HEK293 (cell line): ENCODE measurements around the gene CARD6.

Experiments used
- CTCF ChIA-PET: fragments of 350-600 bp; formaldehyde crosslinking; extraction: SDS; loops from one replicate; lab custom pipeline; 2021; ENCODE audit warnings: antibody characterized with exemption; lab: Yijun Ruan, JAX
- POLR2A ChIA-PET: fragments of 300-600 bp; formaldehyde crosslinking; extraction: SDS; loops from one replicate; lab custom pipeline; 2020; ENCODE audit warnings: antibody characterized with exemption, inconsistent platforms; lab: Yijun Ruan, JAX
- H3K27ac ChIP-seq: fragments of 200-500 bp; sonication (Bioruptor generic); 2 replicates; pipeline ENCODE4 v1.5.1; 2014; ENCODE audit warnings: low read depth, low read length, control low read depth, inconsistent platforms; ENCODE audit errors: extremely low read depth
- H3K36me3 ChIP-seq, 2 experiments: fragments of 200-500 bp in 1 of 2; sonication (Bioruptor generic) in 1 of 2; 1 replicate in 1 of 2; 2 replicates in 1 of 2; pipeline ENCODE4 v1.5.1; 2014 to 2017; ENCODE audit warnings: inconsistent platforms in 2 of 2, low read length in 2 of 2; ENCODE audit not compliant: control insufficient read depth in 2 of 2, insufficient read depth in 1 of 2
- H3K4me1 ChIP-seq: fragments of 200-500 bp; sonication (Bioruptor generic); 2 replicates; pipeline ENCODE4 v1.5.1; 2014; ENCODE audit warnings: mild to moderate bottlenecking, low read length, inconsistent platforms; ENCODE audit not compliant: control insufficient read depth, insufficient read depth
- H3K4me3 ChIP-seq: 2 replicates; pipeline ENCODE4 v1.5.1; 2011; ENCODE audit warnings: low read depth, mild to moderate bottlenecking, control low read depth, low read length, moderate library complexity
- H3K9me3 ChIP-seq: fragments of 200-500 bp; sonication (Bioruptor generic); 2 replicates; pipeline ENCODE4 v1.5.1; 2014; ENCODE audit warnings: low read depth, low read length, inconsistent platforms; ENCODE audit not compliant: control insufficient read depth, insufficient read depth
- FEZF1 ChIP-seq: fragments of 450-650 bp; formaldehyde crosslinking; IDR thresholded peaks from 2 replicates; pipeline ENCODE4 v1.5.1; 2016; ENCODE audit warnings: missing biosample characterization, missing genetic modification characterization
- GLIS2 ChIP-seq: fragments of 450-650 bp; formaldehyde crosslinking; IDR thresholded peaks from 2 replicates; pipeline ENCODE4 v1.5.1; 2016; ENCODE audit warnings: missing biosample characterization, missing genetic modification characterization
- OSR2 ChIP-seq: fragments of 450-650 bp; formaldehyde crosslinking; IDR thresholded peaks from 2 replicates; pipeline ENCODE4 v1.5.1; 2016; ENCODE audit warnings: missing biosample characterization, missing genetic modification characterization
- PRDM1 ChIP-seq: fragments of 450-650 bp; formaldehyde crosslinking; IDR thresholded peaks from 2 replicates; pipeline ENCODE4; 2016; ENCODE audit warnings: missing biosample characterization, missing genetic modification characterization
- SCRT2 ChIP-seq: fragments of 450-650 bp; formaldehyde crosslinking; IDR thresholded peaks from 2 replicates; pipeline ENCODE4 v1.5.1; 2016; ENCODE audit warnings: missing biosample characterization, missing genetic modification characterization
- ZEB2 ChIP-seq: fragments of 450-650 bp; formaldehyde crosslinking; IDR thresholded peaks from 2 replicates; pipeline ENCODE4 v1.5.1; 2016; ENCODE audit warnings: missing biosample characterization, missing genetic modification characterization
- ZFHX2 ChIP-seq: fragments of 450-650 bp; formaldehyde crosslinking; conservative IDR thresholded peaks from 2 replicates; pipeline ENCODE4 v1.5.1; 2016; ENCODE audit warnings: missing biosample characterization, missing genetic modification characterization
- ZNF169 ChIP-seq: fragments of 450-650 bp; formaldehyde crosslinking; IDR thresholded peaks from 2 replicates; pipeline ENCODE4 v1.5.1; 2016; ENCODE audit warnings: missing biosample characterization, missing genetic modification characterization
- ZNF341 ChIP-seq: fragments of 450-650 bp; formaldehyde crosslinking; IDR thresholded peaks from 2 replicates; pipeline ENCODE4; 2016; ENCODE audit warnings: low read depth, missing biosample characterization, missing genetic modification characterization
- ZNF529 ChIP-seq: fragments of 450-650 bp; formaldehyde crosslinking; IDR thresholded peaks from 2 replicates; pipeline ENCODE4 v1.5.1; 2017; ENCODE audit warnings: missing genetic modification characterization, missing biosample characterization; ENCODE audit not compliant: insufficient replicate concordance
- ZNF596 ChIP-seq: fragments of 450-650 bp; IDR thresholded peaks from 2 replicates; pipeline ENCODE4 v1.5.0; 2018; ENCODE audit warnings: missing biosample characterization, mild to moderate bottlenecking, missing genetic modification characterization, moderate library complexity
- ZNF837 ChIP-seq: fragments of 450-650 bp; formaldehyde crosslinking; IDR thresholded peaks from 2 replicates; pipeline ENCODE4 v1.5.1; 2016; ENCODE audit warnings: missing biosample characterization, missing genetic modification characterization
- TF ChIP-seq, protein P1 (sequence below): fragments of 450-650 bp; formaldehyde crosslinking; IDR thresholded peaks from 2 replicates; pipeline ENCODE4 v1.5.1; 2017; ENCODE audit warnings: missing biosample characterization, missing genetic modification characterization
- TF ChIP-seq, protein P2 (sequence below): fragments of 450-650 bp; formaldehyde crosslinking; IDR thresholded peaks from 2 replicates; pipeline ENCODE4 v1.5.1; 2016; ENCODE audit warnings: missing biosample characterization, missing genetic modification characterization
- TF ChIP-seq, protein P3 (sequence below): fragments of 450-650 bp; formaldehyde crosslinking; IDR thresholded peaks from 2 replicates; pipeline ENCODE4 v1.5.1; 2016; ENCODE audit warnings: missing biosample characterization, missing genetic modification characterization

CARD6 gene

DNA sequence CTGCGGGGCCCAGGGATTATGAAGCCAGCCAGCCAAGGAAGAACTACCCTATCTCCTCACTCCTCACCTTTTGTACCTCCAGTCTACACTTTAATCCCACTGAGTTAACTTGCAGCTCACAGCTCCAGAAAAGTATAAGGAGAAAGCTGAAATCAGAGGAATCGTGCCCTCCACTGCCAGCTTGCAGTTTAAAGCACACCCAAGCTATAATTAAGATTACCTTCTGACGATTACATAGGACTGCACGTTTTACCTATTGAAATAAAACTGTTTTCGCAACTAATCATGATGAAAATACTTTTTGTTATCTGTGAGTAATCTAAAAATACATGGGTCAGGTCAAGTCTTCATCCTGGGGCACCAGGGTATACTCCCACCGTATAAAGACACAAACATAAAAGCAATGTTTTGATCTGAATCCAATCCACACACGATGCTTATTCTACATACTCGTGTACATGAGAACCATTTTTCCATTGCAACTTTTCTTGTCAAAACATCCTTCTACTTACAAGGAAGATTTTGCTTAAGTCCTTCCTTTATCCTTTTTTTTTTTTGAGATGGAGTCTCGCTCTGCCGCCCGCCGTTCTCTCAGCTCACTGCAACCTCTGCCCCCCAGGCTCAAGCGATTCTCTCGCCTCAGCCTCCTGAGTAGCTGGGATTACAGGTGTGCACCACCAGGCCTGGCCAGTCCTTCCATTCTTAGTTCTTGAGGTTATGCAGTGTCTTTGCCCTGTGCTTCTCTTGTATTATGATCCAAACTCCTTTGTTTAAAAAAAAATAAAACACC is 13.8 kb upstream of the CARD6 start:
- no peaks in the 10 kb centered on the region for H3K4me1 ChIP-seq
- H3K9me3 ChIP-seq = no peaks in the 10 kb centered on the region
- peaks cover 66 to 72% of the 10 kb centered on the region in 2 experiments for H3K36me3 ChIP-seq
- H3K4me3 ChIP-seq = no peak overlapping the region
- TF ChIP-seq, protein P1, sequence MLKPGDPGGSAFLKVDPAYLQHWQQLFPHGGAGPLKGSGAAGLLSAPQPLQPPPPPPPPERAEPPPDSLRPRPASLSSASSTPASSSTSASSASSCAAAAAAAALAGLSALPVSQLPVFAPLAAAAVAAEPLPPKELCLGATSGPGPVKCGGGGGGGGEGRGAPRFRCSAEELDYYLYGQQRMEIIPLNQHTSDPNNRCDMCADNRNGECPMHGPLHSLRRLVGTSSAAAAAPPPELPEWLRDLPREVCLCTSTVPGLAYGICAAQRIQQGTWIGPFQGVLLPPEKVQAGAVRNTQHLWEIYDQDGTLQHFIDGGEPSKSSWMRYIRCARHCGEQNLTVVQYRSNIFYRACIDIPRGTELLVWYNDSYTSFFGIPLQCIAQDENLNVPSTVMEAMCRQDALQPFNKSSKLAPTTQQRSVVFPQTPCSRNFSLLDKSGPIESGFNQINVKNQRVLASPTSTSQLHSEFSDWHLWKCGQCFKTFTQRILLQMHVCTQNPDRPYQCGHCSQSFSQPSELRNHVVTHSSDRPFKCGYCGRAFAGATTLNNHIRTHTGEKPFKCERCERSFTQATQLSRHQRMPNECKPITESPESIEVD = 0 out of 2 replicates have a peak, but pooled peaks have one; percentile 19
- TF ChIP-seq PRDM1 = no peak
- no peak for TF ChIP-seq GLIS2 (tag by site-specific recombination)
- ChIA-PET CTCF (interaction anchor here (0.7 kb wide), 1 partner anchor 66 kb away, joined by 3 read pairs; no protein-coding TSS in a partner anchor), POLR2A (interaction anchor here (0.6 to 0.9 kb wide), 3 partner anchors 17 to 70 kb away, joined by 4 to 6 read pairs (median 4); no protein-coding TSS in a partner anchor)
- no peak overlapping the region for H3K27ac ChIP-seq

DNA sequence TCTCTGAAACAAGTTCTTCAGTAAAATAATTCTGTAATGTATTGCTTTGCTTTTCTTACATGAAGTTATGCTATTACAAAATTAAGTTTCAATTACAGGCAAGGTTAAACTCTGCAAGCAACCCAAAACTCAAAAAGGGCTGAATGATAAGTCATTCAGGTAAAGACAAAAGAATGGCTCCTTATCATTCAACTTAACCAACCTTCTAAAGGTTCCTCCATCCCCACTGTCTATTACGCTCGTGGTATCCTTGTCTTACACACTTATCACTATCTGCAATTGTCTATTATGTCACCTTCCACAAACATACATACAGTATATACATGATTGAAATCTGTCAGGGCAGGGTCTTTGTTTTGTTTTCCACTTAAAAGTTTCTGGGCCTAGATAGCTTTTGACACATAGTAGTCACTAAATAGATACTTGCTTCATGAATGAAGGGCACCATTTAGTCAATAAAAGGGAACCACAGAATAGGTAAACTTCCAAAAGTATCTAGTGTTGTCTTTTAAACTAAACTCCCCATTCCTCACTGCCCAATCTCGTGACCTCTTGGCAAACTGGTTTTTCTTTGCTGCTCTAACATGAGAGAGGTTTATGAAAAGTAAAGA is 13.0 kb upstream of the CARD6 start:
- CTCF ChIA-PET = no interaction called here
- H3K4me1 ChIP-seq = no peaks in the 10 kb centered on the region
- TF ChIP-seq SCRT2 (tag by site-specific recombination) (no peak), PRDM1 (no peak), ZNF837 (tag by site-specific recombination) (no peak), ZNF529 (tag by site-specific recombination) (no peak), FEZF1 (tag by site-specific recombination) (no peak), ZFHX2 (no peak), ZNF341 (tag by site-specific recombination) (no peak), ZNF169 (tag by site-specific recombination) (no peak), ZNF596 (no peak), ZEB2 (tag by site-specific recombination) (no peak), OSR2 (tag by site-specific recombination) (no peak)
- TF ChIP-seq, protein P2, sequence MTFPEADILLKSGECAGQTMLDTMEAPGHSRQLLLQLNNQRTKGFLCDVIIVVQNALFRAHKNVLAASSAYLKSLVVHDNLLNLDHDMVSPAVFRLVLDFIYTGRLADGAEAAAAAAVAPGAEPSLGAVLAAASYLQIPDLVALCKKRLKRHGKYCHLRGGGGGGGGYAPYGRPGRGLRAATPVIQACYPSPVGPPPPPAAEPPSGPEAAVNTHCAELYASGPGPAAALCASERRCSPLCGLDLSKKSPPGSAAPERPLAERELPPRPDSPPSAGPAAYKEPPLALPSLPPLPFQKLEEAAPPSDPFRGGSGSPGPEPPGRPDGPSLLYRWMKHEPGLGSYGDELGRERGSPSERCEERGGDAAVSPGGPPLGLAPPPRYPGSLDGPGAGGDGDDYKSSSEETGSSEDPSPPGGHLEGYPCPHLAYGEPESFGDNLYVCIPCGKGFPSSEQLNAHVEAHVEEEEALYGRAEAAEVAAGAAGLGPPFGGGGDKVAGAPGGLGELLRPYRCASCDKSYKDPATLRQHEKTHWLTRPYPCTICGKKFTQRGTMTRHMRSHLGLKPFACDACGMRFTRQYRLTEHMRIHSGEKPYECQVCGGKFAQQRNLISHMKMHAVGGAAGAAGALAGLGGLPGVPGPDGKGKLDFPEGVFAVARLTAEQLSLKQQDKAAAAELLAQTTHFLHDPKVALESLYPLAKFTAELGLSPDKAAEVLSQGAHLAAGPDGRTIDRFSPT (tag by site-specific recombination) = no peak
- TF ChIP-seq, protein P3, sequence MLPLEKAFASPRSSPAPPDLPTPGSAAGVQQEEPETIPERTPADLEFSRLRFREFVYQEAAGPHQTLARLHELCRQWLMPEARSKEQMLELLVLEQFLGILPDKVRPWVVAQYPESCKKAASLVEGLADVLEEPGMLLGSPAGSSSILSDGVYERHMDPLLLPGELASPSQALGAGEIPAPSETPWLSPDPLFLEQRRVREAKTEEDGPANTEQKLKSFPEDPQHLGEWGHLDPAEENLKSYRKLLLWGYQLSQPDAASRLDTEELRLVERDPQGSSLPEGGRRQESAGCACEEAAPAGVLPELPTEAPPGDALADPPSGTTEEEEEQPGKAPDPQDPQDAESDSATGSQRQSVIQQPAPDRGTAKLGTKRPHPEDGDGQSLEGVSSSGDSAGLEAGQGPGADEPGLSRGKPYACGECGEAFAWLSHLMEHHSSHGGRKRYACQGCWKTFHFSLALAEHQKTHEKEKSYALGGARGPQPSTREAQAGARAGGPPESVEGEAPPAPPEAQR (tag by site-specific recombination) = no peak
- TF ChIP-seq, all 188 proteins: peak for 0
- H3K36me3 ChIP-seq = peaks cover 73 to 79% of the 10 kb centered on the region in 2 experiments
- H3K9me3 ChIP-seq = no peaks in the 10 kb centered on the region
- no peak overlapping the region for H3K27ac ChIP-seq
- POLR2A ChIA-PET = interaction anchor here (0.9 to 1.5 kb wide), 2 partner anchors 17 to 25 kb away, joined by 3 to 6 read pairs; no protein-coding TSS in a partner anchor
- H3K4me3 ChIP-seq = no peak overlapping the region
